MM.1S (cell line): ENCODE data around the gene CFAP70.

ENCODE experiments used
- CTCF ChIP-seq: fragments of 300-600 bp; sonication (generic); IDR thresholded peaks from 2 replicates; pipeline ENCODE4 v1.5.1; 2016; ENCODE audit warnings: antibody characterized with exemption, low read length, mixed read lengths
- EZH2phosphoT487 ChIP-seq: fragments of 300-600 bp; sonication (generic); IDR thresholded peaks from 2 replicates; pipeline ENCODE4 v1.6.1; 2018; ENCODE audit warnings: antibody characterized with exemption, low read length

- TF ChIP-seq CTCF (no peak), EZH2phosphoT487 (no peak)
Observed at GRCh38 chr10:73296946-73297345, 61.7 kb downstream of the CFAP70 start.
